SK-N-SH treated with all-trans-retinoic acid at 6 μM for 48 hours (cell line): ENCODE results near the gene CALHM6.

Experiments
- ATAC-seq: fragments of 200-7000 bp; cut with Tn5 transposase; 3 replicates; pipeline ENCODE4 v1.9.1; 2020; ENCODE audit warnings: mild to moderate bottlenecking, moderate library complexity
- ARNTL ChIP-seq: fragments of 450-650 bp; formaldehyde crosslinking; IDR thresholded peaks from 2 replicates; pipeline ENCODE4 v1.5.0; 2020; ENCODE audit warnings: low read depth, mild to moderate bottlenecking, moderate library complexity, borderline replicate concordance
- BACH2 ChIP-seq: fragments of 250-450 bp; sonication (Bioruptor Pico); IDR thresholded peaks from 2 replicates; pipeline ENCODE4 v1.9.0; 2021; ENCODE audit warnings: mild to moderate bottlenecking, borderline replicate concordance
- CSDC2 ChIP-seq: fragments of 250-450 bp; sonication (Bioruptor Pico); IDR thresholded peaks from 2 replicates; pipeline ENCODE4 v1.5.0; 2020; ENCODE audit warnings: mild to moderate bottlenecking, moderate library complexity
- ESRRG ChIP-seq: fragments of 250-450 bp; sonication (Bioruptor Pico); IDR thresholded peaks from 2 replicates; pipeline ENCODE4 v1.6.1; 2021; ENCODE audit warnings: mild to moderate bottlenecking
- GLIS3 ChIP-seq: fragments of 250-450 bp; sonication (Bioruptor Pico); IDR thresholded peaks from 2 replicates; pipeline ENCODE4 v1.5.0; 2020; ENCODE audit warnings: mild to moderate bottlenecking, moderate library complexity
- OSR1 ChIP-seq: fragments of 250-450 bp; sonication (Bioruptor Pico); IDR thresholded peaks from 2 replicates; pipeline ENCODE4 v1.8.0; 2022; ENCODE audit warnings: moderate library complexity, mild to moderate bottlenecking, inconsistent platforms
- PPARA ChIP-seq: fragments of 250-450 bp; sonication (Bioruptor Pico); IDR thresholded peaks from 2 replicates; pipeline ENCODE4 v1.5.0; 2020; ENCODE audit warnings: mild to moderate bottlenecking, borderline replicate concordance
- RARB ChIP-seq: fragments of 250-450 bp; sonication (Bioruptor Pico); IDR thresholded peaks from 2 replicates; pipeline ENCODE4 v1.8.0; 2021; ENCODE audit warnings: mild to moderate bottlenecking, moderate library complexity
- SNAI2 ChIP-seq: fragments of 250-450 bp; sonication (Bioruptor Pico); IDR thresholded peaks from 2 replicates; pipeline ENCODE4 v1.5.0; 2020; ENCODE audit warnings: mild to moderate bottlenecking, moderate library complexity
- TCF4 ChIP-seq: fragments of 250-450 bp; sonication (Bioruptor Pico); IDR thresholded peaks from 2 replicates; pipeline ENCODE4 v1.8.0; 2021; ENCODE audit warnings: mild to moderate bottlenecking, moderate library complexity, borderline replicate concordance
- TOX ChIP-seq: fragments of 250-450 bp; sonication (Bioruptor Pico); IDR thresholded peaks from 2 replicates; pipeline ENCODE4 v1.8.0; 2021; ENCODE audit warnings: mild to moderate bottlenecking, moderate library complexity, borderline replicate concordance
- ZC3H10 ChIP-seq: fragments of 250-450 bp; sonication (Bioruptor Pico); IDR thresholded peaks from 2 replicates; pipeline ENCODE4 v1.5.1; 2021; ENCODE audit warnings: mild to moderate bottlenecking, moderate library complexity
- ZFP3 ChIP-seq: fragments of 250-450 bp; sonication (Bioruptor Pico); IDR thresholded peaks from 2 replicates; pipeline ENCODE4 v1.5.0; 2020; ENCODE audit warnings: mild to moderate bottlenecking, moderate library complexity
- ZFP30 ChIP-seq: fragments of 450-650 bp; formaldehyde crosslinking; IDR thresholded peaks from 2 replicates; pipeline ENCODE4 v1.5.0; 2022; ENCODE audit warnings: mild to moderate bottlenecking, moderate library complexity
- ZNF565 ChIP-seq: fragments of 450-650 bp; formaldehyde crosslinking; conservative IDR thresholded peaks from 2 replicates; pipeline ENCODE4 v1.5.0; 2020; ENCODE audit warnings: low read depth, mild to moderate bottlenecking, moderate library complexity
- ZNF70 ChIP-seq: fragments of 450-650 bp; formaldehyde crosslinking; IDR thresholded peaks from 2 replicates; pipeline ENCODE4 v1.5.0; 2020; ENCODE audit warnings: mild to moderate bottlenecking, moderate library complexity
- ZNF8 ChIP-seq: fragments of 450-650 bp; formaldehyde crosslinking; IDR thresholded peaks from 2 replicates; pipeline ENCODE4 v1.5.0; 2020; ENCODE audit warnings: mild to moderate bottlenecking, moderate library complexity
- TF ChIP-seq, protein P1 (sequence below): fragments of 250-450 bp; sonication (Bioruptor Pico); IDR thresholded peaks from 2 replicates; pipeline ENCODE4 v1.8.0; 2020; ENCODE audit warnings: mild to moderate bottlenecking, moderate library complexity, borderline replicate concordance
- TF ChIP-seq, protein P2 (sequence below): fragments of 250-450 bp; sonication (Bioruptor Pico); IDR thresholded peaks from 2 replicates; pipeline ENCODE4 v1.5.1; 2021; ENCODE audit warnings: mild to moderate bottlenecking, moderate library complexity
- TF ChIP-seq, protein P3 (sequence below): fragments of 250-450 bp; sonication (Bioruptor Pico); IDR thresholded peaks from 2 replicates; pipeline ENCODE4 v1.5.1; 2020; ENCODE audit warnings: low read depth, mild to moderate bottlenecking, moderate library complexity
- TF ChIP-seq, protein P4 (sequence below): fragments of 250-450 bp; sonication (Bioruptor Pico); IDR thresholded peaks from 2 replicates; pipeline ENCODE4 v1.5.0; 2020; ENCODE audit warnings: mild to moderate bottlenecking, moderate library complexity
- TF ChIP-seq, protein P5 (sequence below): fragments of 250-450 bp; sonication (Bioruptor Pico); IDR thresholded peaks from 2 replicates; pipeline ENCODE4 v1.8.0; 2021; ENCODE audit warnings: low read depth, mild to moderate bottlenecking, moderate library complexity, borderline replicate concordance

CALHM6 gene

DNA sequence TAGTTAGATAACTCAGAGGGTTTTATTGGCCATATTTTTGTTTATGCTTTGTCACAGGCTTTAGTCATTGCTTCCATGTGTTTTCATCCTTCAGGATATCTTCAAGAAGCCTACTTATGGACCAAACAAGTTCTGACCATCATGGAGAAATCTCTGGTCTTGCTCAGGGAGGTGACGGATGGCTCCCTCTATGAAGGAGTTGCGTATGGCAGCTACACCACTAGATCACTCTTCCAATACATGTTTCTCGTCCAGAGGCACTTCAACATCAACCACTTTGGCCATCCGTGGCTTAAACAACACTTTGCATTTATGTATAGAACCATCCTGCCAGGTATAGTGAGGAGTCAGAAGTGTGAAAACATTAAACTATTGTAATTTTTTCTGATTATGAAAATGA is 30.3 kb upstream of the CALHM6 start (continued):
- TF ChIP-seq ARNTL (CRISPR knock-in tag): no peak
- TF ChIP-seq OSR1 (CRISPR knock-in tag): no peak
- TF ChIP-seq ZFP30 (CRISPR knock-in tag): no peak
- TF ChIP-seq ZC3H10: no peak
- no peak for TF ChIP-seq BACH2
- no peak for TF ChIP-seq TOX
- TF ChIP-seq, protein P1, sequence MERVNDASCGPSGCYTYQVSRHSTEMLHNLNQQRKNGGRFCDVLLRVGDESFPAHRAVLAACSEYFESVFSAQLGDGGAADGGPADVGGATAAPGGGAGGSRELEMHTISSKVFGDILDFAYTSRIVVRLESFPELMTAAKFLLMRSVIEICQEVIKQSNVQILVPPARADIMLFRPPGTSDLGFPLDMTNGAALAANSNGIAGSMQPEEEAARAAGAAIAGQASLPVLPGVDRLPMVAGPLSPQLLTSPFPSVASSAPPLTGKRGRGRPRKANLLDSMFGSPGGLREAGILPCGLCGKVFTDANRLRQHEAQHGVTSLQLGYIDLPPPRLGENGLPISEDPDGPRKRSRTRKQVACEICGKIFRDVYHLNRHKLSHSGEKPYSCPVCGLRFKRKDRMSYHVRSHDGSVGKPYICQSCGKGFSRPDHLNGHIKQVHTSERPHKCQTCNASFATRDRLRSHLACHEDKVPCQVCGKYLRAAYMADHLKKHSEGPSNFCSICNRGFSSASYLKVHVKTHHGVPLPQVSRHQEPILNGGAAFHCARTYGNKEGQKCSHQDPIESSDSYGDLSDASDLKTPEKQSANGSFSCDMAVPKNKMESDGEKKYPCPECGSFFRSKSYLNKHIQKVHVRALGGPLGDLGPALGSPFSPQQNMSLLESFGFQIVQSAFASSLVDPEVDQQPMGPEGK (CRISPR knock-in tag): no peak
- TF ChIP-seq ZNF70 (CRISPR knock-in tag): no peak
- TF ChIP-seq ESRRG (CRISPR knock-in tag): no peak
- TF ChIP-seq ZNF8 (CRISPR knock-in tag): no peak
- TF ChIP-seq GLIS3 (CRISPR knock-in tag): no peak
- no peak for TF ChIP-seq RARB (CRISPR knock-in tag)
- TF ChIP-seq PPARA: no peak

DNA sequence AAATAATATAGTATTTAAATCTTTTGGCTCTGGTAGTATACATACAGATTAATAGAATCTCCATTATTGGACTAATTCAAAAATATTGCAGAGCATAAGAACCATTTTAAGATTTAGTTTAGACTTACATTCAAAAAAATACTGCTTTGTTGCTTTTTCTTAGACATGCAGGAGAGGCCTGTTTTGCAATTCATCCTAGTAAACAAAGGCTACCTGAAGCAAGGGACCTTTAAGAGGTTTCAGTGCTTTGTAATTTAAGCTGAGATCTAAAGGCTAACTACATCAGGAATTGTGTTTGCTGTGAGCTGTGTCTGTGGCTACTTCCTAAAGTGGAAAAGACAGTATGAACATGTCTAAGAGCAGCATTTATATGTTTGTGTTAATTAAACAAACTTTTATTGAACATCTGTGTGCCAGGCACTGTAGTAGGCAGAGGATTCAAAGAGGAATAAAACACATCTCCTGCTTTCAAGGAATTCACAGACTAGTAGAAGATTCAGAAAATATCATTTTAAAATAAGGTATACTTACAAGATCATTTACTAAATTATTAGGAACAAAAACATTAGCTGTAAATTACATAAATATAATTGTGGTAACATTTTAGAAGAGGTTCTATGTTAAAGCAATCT is 29.1 kb upstream of the CALHM6 start:
- ATAC-seq: no peak
- TF ChIP-seq ESRRG (CRISPR knock-in tag) (no peak), RARB (CRISPR knock-in tag) (no peak), OSR1 (CRISPR knock-in tag) (no peak), ARNTL (CRISPR knock-in tag) (no peak), ZNF565 (no peak), ZNF8 (CRISPR knock-in tag) (no peak)

DNA sequence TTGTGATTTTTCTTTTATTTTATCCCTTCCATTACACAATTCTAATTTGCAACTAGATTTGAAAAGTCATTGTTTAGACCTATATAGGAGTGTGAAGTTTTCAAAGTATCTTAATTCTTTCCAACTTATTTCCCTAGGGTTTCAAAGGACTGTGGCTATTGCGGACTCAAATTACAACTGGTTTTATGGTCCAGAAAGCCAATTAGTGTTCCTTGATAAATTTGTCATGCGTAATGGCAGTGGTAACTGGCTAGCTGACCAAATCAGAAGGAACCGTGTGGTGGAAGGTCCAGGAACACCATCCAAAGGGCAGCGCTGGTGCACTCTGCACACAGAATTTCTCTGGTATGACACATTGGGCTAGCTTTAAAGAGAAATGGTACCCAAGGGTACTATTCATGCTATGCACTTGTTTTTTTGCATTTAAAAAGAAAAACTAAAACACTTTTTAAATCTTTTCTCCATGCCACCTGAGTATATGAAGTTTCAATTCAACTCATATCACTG is 27.9 kb upstream of the CALHM6 start:
- ATAC-seq: no peak
- no peak for TF ChIP-seq SNAI2 (CRISPR knock-in tag)
- TF ChIP-seq, protein P2, sequence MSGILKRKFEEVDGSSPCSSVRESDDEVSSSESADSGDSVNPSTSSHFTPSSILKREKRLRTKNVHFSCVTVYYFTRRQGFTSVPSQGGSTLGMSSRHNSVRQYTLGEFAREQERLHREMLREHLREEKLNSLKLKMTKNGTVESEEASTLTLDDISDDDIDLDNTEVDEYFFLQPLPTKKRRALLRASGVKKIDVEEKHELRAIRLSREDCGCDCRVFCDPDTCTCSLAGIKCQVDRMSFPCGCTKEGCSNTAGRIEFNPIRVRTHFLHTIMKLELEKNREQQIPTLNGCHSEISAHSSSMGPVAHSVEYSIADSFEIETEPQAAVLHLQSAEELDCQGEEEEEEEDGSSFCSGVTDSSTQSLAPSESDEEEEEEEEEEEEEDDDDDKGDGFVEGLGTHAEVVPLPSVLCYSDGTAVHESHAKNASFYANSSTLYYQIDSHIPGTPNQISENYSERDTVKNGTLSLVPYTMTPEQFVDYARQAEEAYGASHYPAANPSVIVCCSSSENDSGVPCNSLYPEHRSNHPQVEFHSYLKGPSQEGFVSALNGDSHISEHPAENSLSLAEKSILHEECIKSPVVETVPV (CRISPR knock-in tag): no peak
- no peak for TF ChIP-seq ZNF8 (CRISPR knock-in tag)
- no peak for TF ChIP-seq GLIS3 (CRISPR knock-in tag)
- TF ChIP-seq ZNF70 (CRISPR knock-in tag): no peak

DNA sequence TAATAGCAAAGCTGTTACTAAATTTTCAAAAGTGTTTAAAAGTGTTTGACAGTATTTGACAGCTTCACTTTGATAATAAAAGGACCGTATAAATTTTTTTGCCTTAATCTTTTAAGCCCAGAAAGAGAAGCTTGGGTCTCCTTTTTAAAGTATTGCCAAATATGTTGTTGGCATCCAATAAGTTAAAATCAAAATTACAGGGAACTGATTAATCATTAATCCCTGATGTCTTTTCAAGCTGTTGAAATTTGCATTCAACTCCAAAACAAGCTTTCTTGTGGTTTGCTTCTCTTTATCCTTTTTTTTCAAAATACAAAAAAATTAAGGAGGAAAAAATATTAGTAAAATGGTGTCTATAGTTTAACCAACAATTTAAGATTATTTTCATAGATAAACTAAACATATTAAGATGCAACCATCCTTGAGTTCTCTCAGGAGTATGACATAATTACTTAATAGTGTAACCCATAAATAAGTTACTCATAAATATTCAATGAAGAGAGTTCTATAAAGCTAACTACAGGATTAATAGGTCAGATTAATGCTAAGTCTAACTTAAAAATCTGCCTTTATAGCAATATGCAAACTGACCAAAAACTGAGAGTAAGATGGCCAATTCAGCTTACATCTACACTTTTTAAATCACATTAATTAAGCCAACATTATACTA is 27.0 kb upstream of the CALHM6 start:
- no peak for TF ChIP-seq PPARA
- no peak for TF ChIP-seq ZC3H10
- no peak for TF ChIP-seq TCF4
- TF ChIP-seq SNAI2 (CRISPR knock-in tag): no peak
- TF ChIP-seq, protein P3, sequence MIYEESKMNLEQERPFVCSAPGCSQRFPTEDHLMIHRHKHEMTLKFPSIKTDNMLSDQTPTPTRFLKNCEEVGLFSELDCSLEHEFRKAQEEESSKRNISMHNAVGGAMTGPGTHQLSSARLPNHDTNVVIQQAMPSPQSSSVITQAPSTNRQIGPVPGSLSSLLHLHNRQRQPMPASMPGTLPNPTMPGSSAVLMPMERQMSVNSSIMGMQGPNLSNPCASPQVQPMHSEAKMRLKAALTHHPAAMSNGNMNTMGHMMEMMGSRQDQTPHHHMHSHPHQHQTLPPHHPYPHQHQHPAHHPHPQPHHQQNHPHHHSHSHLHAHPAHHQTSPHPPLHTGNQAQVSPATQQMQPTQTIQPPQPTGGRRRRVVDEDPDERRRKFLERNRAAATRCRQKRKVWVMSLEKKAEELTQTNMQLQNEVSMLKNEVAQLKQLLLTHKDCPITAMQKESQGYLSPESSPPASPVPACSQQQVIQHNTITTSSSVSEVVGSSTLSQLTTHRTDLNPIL (CRISPR knock-in tag): no peak
- no peak for TF ChIP-seq BACH2
- TF ChIP-seq ZFP3 (CRISPR knock-in tag): no peak
- no peak for TF ChIP-seq TOX
- TF ChIP-seq CSDC2 (CRISPR knock-in tag): no peak
- TF ChIP-seq ESRRG (CRISPR knock-in tag): no peak
- no peak for TF ChIP-seq ZNF8 (CRISPR knock-in tag)
- no peak for TF ChIP-seq ZNF565
- TF ChIP-seq, protein P4, sequence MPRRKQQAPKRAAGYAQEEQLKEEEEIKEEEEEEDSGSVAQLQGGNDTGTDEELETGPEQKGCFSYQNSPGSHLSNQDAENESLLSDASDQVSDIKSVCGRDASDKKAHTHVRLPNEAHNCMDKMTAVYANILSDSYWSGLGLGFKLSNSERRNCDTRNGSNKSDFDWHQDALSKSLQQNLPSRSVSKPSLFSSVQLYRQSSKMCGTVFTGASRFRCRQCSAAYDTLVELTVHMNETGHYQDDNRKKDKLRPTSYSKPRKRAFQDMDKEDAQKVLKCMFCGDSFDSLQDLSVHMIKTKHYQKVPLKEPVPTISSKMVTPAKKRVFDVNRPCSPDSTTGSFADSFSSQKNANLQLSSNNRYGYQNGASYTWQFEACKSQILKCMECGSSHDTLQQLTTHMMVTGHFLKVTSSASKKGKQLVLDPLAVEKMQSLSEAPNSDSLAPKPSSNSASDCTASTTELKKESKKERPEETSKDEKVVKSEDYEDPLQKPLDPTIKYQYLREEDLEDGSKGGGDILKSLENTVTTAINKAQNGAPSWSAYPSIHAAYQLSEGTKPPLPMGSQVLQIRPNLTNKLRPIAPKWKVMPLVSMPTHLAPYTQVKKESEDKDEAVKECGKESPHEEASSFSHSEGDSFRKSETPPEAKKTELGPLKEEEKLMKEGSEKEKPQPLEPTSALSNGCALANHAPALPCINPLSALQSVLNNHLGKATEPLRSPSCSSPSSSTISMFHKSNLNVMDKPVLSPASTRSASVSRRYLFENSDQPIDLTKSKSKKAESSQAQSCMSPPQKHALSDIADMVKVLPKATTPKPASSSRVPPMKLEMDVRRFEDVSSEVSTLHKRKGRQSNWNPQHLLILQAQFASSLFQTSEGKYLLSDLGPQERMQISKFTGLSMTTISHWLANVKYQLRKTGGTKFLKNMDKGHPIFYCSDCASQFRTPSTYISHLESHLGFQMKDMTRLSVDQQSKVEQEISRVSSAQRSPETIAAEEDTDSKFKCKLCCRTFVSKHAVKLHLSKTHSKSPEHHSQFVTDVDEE (CRISPR knock-in tag): no peak
- TF ChIP-seq, protein P5, sequence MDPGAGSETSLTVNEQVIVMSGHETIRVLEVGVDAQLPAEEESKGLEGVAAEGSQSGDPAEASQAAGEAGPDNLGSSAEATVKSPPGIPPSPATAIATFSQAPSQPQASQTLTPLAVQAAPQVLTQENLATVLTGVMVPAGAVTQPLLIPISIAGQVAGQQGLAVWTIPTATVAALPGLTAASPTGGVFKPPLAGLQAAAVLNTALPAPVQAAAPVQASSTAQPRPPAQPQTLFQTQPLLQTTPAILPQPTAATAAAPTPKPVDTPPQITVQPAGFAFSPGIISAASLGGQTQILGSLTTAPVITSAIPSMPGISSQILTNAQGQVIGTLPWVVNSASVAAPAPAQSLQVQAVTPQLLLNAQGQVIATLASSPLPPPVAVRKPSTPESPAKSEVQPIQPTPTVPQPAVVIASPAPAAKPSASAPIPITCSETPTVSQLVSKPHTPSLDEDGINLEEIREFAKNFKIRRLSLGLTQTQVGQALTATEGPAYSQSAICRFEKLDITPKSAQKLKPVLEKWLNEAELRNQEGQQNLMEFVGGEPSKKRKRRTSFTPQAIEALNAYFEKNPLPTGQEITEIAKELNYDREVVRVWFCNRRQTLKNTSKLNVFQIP (CRISPR knock-in tag): no peak
- ATAC-seq: no peak
